GM12874 (cell line): ENCODE data around the gene MAP4K5.

Source experiments
- CTCF ChIP-seq: IDR thresholded peaks from 2 replicates; pipeline ENCODE4 v1.5.1; 2011; ENCODE audit warnings: low read depth, mild to moderate bottlenecking, control low read depth, low read length, moderate library complexity; ENCODE audit not compliant: insufficient read depth

Gene MAP4K5

GRCh38 chr14:50462111-50462510, 70.3 kb downstream of the MAP4K5 start:
- no peak for TF ChIP-seq CTCF

- no peak for TF ChIP-seq CTCF
These were observed 78.5 kb downstream of the MAP4K5 start for GRCh38 chr14:50453869-50454268.

GRCh38 chr14:50452979-50453705, 79.2 kb downstream of the MAP4K5 start:
- no peak for TF ChIP-seq CTCF

GRCh38 chr14:50452296-50452695, 80.1 kb downstream of the MAP4K5 start:
- TF ChIP-seq CTCF = no peak

GRCh38 chr14:50451854-50452253, 80.5 kb downstream of the MAP4K5 start:
- no peak for TF ChIP-seq CTCF

GRCh38 chr14:50447461-50447860, 84.9 kb downstream of the MAP4K5 start:
- no peak for TF ChIP-seq CTCF

- no peak for TF ChIP-seq CTCF
These were observed 97.8 kb downstream of the MAP4K5 start for GRCh38 chr14:50434528-50434927.
